Right ventricle myocardium inferior (tissue), 1 donor: ENCODE data around the gene LYPD6B. TPM values are rescaled to one million over a fixed set of nuclear protein-coding genes. Genes with fewer than 3 reads are reported as not detected.
"Not testable (repeated sequence)": the region's sequence is repeated elsewhere in the genome, so short reads cannot be mapped to it uniquely, and the experiment has no call there.

Source experiments
- ATAC-seq: fragments of 200-7000 bp; cut with Tn5 transposase; one replicate; pipeline ENCODE4 v1.9.1; 2020; ENCODE audit warnings: mild to moderate bottlenecking, moderate library complexity
- DNase-seq: peaks from one replicate; pipeline ENCODE4 v3.0.0; 2021; ENCODE audit errors: missing footprints
- intact Hi-C: fragments of 100-400 bp; cut with DNase I; formaldehyde crosslinking; loops from one replicate; pipeline ENCODE4 v1.11.0; 2022
- total RNA-seq: library from RNA; stranded (reverse); fragmentation: NEBNext Ultra II Directional; extraction: Animal tissue kit (Norgen Biotek cat#: 25700); gene quantifications from one replicate; pipeline ENCODE4 v1.2.1, GENCODE V29; 2021
- donor health status: DM: no; HTN: yes; CAD: no; lungs with severe emphysema.

The LYPD6B gene
- total RNA-seq, 1 donor from 2014 or later: not detected

DNA sequence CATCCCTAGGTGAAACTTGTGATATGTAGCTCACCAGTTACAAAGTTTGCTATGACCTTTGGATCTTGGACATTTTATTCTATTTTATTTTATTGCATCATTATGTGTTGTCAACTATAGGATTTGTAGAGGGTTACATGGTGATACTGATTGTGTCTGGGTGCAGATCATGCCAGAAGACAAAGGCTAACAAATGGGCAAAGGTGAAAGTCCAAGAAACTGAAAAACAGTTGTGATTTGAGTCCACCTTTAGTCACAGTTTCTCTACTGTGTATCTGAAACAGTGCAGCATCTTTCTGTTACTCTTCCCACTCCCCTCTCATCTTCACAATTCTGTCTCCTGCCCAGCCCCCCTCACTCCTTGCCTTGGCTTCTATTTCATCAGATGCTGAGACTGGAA is 180.0 kb downstream of the LYPD6B start:
- intact Hi-C loops: no loop called here
- ATAC-seq: no peak
- DNase-seq: no peak

DNA sequence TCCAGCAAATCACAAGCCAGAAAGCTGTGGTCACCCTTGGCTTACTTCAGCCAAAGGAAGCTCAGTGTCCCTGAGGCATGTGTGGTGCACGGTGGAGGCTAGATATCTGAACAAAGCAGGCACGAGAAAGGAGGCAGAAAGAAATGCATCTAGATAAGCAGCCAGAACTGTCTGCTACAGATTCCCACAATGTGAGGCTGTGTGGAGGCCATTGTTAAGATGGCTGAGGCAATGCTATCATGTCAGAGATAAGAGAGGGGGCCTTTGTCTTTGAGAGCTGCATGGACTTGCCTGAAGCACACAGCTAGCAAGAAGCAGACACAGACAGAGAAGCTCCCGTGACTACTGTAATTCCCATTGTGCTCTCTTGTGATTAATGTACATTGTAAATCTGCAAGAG is 181.4 kb downstream of the LYPD6B start:
- intact Hi-C loops: no loop called here
- ATAC-seq (no peak), DNase-seq (no peak)

DNA sequence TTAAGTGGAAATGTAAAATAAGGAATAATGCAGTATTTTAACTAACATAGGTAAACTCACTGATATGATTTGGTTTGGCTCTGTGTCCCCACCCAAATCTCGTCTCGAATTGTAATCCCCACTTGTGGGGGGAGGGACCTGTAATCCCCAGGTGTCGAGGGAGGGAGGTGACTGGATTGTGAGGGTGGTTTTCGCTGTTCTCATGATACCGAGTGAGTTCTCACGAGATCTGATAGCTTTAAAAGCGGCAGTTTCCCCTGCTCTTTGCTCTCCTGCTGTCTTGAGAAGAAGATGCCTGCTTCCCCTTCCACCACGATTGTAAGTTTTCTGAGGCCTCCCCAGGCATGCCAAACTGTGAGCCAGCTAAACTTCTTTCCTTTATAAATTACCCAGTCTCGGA is 182.5 kb downstream of the LYPD6B start:
- ATAC-seq: no peak

DNA sequence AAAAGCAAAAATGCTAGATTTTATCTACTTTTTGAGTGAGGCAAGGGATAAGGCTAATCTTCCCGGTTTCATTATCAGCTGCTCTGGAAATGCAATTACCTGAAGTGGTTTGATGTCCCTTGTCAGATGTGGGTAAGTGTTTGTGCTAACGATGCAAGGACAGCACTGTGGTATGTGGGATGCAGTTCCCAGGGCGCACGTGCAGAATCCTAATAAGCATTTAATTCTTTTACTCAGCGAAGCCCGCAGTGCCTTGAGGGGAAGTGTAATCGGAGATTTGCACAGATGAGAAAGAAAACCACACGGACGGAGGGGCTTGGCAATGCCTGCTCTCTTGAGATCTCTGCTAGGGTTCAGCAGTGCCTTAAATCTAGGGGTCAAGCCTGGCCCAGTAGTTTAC is 183.4 kb downstream of the LYPD6B start:
- intact Hi-C loops: no loop called here
- no peak for DNase-seq
- no peak for ATAC-seq

More for the DNA sequence above, 182.5 kb downstream of the LYPD6B start:
- DNase-seq: no peak
- intact Hi-C loops: no loop called here

DNA sequence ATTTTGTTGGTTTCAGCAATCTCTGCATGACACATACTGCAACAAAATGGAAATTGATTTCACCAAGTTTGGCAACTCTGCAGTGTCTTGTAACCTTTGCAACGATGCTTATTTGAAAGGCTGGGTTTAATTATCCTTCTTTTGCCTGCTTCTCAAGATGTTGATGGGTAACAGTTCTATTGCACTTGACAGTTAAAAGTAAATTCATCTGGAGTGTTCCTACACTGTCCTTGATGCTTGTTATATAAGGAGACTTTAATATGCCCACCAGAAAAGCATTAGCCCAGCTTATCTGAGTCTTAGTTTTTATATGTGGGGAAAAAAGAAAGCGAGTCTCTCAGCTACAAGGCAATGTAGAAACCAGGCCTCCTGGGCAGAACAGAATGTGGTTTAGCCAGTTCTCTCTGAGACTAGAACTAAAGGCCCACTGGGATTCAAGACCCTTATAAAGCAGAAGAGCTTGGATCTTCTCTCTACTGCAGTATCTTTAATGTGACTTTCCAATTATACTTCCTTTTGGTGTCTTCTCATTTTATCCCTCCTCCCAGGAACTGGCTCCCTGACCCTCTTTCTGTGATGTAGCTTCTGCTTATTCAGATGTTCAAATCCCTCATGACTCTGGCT is 185.1 kb downstream of the LYPD6B start:
- no peak for ATAC-seq
- intact Hi-C loops: no loop called here
- DNase-seq: no peak

DNA sequence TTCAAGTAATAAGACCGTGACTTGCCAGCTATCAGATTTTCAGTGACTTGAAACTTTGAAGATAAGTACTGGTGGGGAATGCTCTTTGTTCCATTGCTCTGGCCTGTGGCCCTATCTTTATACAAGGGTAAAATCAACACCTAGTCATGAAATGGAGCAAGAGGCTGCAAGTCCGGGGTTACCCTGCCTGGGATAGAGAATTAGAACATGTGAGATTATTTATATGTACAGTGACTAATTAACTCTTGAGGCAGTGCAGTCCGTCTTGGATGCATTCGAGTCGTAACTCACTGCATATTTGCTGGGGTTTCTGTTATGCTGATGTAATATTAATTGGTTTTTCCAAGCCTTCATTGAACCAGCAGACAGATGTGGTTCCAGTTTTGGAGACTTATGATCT is 186.0 kb downstream of the LYPD6B start:
- DNase-seq (no peak), ATAC-seq (no peak)
- intact Hi-C loops: no loop called here

DNA sequence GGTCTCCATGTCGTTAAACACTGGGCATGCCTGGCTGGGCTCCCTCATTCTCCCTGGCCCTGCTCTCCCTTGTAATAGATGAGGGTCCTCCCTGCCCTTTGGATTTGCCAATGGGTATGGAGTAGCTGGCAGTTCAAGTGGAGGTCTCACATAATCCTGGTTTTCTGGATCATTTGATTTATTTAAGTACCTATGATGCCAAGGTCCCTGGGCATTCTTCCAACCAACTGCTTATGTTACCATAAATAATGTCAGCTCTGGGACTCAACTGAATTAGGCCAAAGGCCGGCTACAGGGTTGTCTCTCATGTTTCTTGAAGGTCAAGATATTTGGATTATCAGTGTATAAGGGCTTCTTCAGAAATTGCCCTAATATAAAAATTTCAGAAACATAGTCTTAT is 186.9 kb downstream of the LYPD6B start:
- no peak for ATAC-seq
- intact Hi-C loops: no loop called here

DNA sequence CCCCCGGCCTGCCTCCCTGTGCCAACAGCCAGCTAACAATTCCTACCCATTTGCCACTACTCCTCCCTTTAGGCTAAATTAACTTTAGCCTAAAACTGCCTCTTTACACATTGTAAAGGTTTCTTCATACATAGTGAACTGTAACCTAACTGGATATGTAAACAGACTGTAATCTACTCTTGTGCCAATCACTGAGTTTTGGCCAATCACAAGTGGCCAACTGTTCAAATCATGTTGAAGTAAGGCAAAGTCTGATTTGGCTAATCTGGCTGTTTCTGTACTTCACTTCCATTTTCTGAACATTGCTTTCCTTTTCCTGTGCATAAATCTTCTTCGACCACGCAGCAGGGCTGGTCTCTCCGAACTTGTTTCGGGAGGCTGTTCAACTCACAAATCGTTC is 188.3 kb downstream of the LYPD6B start:
- intact Hi-C loops: no loop called here
- no peak for ATAC-seq
- DNase-seq: no peak

More for the DNA sequence above, 186.9 kb downstream of the LYPD6B start:
- DNase-seq: no peak

DNA sequence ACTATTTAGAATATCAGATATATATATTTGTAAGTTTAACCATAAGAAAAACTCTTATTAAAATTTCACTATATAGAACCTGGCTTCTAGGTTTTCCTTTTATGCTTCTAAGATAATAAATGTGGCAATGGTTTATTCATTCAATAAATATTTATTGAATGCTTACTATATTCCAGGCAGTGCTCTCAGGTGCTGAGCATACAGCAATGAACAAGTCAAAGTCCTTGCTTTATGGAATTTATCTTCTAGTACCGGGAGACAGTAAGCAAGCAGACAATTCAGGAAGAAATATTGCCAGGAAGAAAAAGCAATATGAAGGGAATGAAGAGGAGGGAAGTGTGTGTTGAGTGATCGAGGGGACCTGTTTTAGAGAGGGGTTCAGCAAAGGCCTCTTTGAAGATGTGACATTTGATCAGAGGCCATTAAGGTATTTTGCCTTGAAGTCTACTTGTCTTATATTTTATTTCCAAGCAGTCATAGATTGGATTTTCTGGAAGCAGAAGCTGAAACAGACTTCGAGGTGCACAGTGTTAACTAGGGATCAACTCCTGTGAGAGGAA is 197.4 kb downstream of the LYPD6B start:
- ATAC-seq (no peak), DNase-seq (no peak)
- intact Hi-C loops: no loop called here

DNA sequence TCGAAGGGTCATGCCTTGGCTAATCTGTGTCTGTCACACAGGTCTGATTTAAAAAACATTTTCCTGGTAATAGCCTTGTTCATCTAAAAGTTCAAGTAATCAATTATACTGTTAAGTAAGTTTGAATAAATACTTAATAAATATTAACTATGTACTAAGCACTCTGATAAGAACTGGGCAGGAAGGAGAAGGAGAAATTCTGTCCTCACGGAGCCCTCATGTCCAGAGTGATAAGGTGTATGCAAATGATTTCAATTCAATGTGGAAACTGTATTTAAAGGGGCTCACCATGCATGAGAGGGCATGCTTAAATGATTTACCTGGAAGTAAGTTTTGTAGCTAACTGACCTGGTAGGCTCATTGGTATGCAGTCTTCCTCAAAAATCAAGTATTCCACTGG is 197.9 kb downstream of the LYPD6B start:
- intact Hi-C loops: no loop called here
- ATAC-seq (no peak), DNase-seq (no peak)

DNA sequence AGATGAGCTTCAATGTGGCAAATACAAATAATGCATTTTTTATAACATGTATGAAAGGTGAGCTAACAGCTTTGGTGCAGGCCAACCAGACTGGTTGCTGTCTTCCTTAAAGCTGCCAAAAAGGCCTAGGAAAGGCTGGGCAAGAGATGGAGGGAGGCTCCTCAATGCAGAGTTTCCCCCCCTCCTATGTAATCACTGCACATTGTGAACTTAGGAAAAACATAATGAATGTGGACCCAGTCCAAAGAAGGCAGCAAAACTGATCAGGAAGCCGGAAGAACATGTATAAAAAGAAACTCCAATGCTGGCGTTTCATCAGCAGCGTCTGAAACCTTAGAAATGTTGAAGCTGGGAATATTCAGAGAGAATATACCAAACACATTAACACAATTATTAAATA is 207.7 kb downstream of the LYPD6B start:
- DNase-seq (no peak), ATAC-seq (no peak)
- intact Hi-C loops: no loop called here

DNA sequence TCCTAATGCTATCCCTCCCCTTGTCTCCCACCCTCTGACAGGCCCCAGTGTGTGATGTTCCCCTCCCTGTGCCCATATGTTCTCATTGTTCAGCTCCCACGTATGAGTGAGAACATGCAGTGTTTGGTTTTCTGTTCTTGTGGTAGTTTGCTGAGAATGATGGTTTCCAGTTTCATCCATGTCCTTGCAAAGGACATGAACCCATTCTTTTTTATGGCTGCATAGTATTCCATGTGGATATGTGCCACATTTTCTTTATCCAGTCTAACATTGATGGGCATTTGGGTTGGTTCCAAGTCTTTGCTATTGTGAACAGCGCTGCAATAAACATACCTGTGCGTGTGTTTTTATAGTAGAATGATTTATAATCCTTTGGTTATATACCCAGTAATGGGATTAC is 212.9 kb downstream of the LYPD6B start:
- ATAC-seq, DNase-seq, intact Hi-C loops: not testable (repeated sequence)

DNA sequence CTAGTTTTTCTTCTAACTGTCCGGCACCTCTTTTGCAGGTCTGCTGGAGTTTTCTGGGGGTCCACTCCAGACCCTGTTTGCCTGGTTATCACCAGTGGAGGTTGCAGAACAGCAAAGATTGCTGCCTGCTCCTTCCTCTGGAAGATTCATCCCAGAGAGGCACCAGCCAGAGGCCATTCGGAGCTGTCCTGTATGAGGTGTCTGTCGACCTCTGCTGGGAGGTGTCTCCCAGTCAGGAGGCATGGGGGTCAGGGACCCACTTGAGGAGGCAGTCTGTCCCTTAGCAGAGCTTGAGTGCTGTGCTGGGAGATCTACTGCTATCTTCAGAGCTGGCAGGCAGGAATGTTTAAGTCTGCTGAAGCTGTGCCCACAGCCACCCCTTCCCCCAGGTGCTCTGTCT is 218.4 kb downstream of the LYPD6B start:
- intact Hi-C loops, DNase-seq, ATAC-seq: not testable (repeated sequence)

DNA sequence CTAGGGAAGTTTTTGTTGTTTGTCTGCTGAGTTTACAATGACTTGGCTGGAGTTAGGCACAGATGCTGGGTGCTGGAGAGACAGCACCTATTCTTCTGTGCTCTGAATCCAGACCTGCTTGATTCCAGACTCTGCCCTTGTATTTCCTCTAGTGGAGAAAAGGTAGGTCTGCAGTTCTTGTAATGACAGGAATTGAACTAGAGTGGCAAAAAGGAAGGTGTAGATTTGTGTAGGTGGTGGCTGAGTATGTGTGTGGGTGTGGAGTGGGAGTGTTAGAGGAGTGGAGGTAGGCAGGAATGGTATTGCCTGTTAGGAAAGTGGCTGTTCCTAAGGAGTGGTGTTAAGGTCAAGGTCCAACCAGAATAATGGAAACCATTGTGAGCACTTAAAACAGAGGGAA is 220.0 kb downstream of the LYPD6B start:
- DNase-seq (no peak), ATAC-seq (no peak)
- intact Hi-C loops: no loop called here

DNA sequence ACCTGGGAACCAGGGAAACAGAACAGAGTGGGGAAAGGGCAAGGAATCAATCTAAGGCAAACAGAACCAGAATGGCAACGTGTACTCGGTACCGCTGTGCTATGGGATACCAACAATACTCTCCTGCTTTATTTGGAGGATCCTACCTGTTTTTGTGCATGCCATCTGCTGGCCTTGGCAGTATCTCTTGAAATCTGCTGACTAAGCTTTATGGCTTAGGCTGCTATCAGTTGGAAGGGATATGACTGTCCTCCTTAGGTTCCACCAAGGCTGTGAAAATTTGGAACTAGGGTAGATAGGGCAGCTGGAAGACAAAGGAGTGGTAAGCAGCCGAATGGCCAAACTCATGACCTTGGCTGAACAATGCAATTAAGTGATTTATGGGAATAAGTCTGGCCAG is 220.6 kb downstream of the LYPD6B start:
- no peak for DNase-seq
- intact Hi-C loops: no loop called here
- ATAC-seq: no peak

DNA sequence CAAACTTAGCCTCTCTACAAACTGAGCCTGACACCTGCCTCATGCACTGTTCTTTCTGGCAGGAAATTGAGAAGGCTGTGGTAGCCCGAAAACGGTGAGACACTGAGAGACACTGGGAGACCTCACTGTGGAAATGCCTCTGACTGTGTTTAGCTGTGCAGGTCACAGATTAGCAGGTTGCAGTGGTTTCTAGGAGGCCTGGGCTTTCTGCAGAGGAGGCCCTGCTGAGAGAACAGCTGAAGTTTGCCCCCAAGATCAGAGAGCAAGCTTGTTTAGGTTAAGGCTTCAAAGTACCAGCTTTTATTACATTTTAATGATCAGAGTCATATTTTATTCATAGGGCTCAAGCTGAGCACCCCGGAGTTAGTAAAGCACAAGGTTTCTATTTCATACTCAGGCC is 223.2 kb downstream of the LYPD6B start:
- intact Hi-C loops: no loop called here
- no peak for DNase-seq
- no peak for ATAC-seq

Other genes with a start within 250 kb of the LYPD6B start
- gene KIF5C, start 163.5 kb upstream of the LYPD6B start, total RNA-seq: 0.87 TPM